Muscle layer of colon (tissue), 2 donors: ENCODE results near the gene PMFBP1.

ENCODE experiments used
- H3K27ac ChIP-seq: one replicate; pipeline ENCODE4 v1.7.0; 2013; ENCODE audit warnings: low read depth, mild to moderate bottlenecking, low read length, moderate library complexity
- H3K27me3 ChIP-seq, 2 donors: one replicate each; pipeline ENCODE4 v1.7.0; 2013; ENCODE audit warnings: low read length in 2 of 2, mild to moderate bottlenecking in 2 of 2; ENCODE audit not compliant: insufficient read depth in 2 of 2, control insufficient read depth in 1 of 2
- H3K36me3 ChIP-seq: one replicate; pipeline ENCODE4 v1.7.0; 2013; ENCODE audit warnings: mild to moderate bottlenecking, low read length; ENCODE audit not compliant: insufficient read depth
- H3K4me1 ChIP-seq: one replicate; pipeline ENCODE4 v1.7.0; 2013; ENCODE audit warnings: mild to moderate bottlenecking, low read length; ENCODE audit not compliant: insufficient read depth
- H3K4me3 ChIP-seq, 2 donors: one replicate each; pipeline ENCODE4 v1.7.0; 2013; ENCODE audit warnings: low read length in 2 of 2, low read depth in 1 of 2, mild to moderate bottlenecking in 1 of 2, moderate library complexity in 1 of 2
- H3K9ac ChIP-seq: one replicate; pipeline ENCODE4 v1.7.0; 2013; ENCODE audit warnings: low read length
- H3K9me3 ChIP-seq: one replicate; pipeline ENCODE4 v1.7.0; 2013; ENCODE audit warnings: mild to moderate bottlenecking, low read length
- donor health status: abdominal sarcoma.
- donor health status: Adenocarcinoma of cecum.

The PMFBP1 gene, protein sequence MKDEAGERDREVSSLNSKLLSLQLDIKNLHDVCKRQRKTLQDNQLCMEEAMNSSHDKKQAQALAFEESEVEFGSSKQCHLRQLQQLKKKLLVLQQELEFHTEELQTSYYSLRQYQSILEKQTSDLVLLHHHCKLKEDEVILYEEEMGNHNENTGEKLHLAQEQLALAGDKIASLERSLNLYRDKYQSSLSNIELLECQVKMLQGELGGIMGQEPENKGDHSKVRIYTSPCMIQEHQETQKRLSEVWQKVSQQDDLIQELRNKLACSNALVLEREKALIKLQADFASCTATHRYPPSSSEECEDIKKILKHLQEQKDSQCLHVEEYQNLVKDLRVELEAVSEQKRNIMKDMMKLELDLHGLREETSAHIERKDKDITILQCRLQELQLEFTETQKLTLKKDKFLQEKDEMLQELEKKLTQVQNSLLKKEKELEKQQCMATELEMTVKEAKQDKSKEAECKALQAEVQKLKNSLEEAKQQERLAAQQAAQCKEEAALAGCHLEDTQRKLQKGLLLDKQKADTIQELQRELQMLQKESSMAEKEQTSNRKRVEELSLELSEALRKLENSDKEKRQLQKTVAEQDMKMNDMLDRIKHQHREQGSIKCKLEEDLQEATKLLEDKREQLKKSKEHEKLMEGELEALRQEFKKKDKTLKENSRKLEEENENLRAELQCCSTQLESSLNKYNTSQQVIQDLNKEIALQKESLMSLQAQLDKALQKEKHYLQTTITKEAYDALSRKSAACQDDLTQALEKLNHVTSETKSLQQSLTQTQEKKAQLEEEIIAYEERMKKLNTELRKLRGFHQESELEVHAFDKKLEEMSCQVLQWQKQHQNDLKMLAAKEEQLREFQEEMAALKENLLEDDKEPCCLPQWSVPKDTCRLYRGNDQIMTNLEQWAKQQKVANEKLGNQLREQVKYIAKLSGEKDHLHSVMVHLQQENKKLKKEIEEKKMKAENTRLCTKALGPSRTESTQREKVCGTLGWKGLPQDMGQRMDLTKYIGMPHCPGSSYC

DNA sequence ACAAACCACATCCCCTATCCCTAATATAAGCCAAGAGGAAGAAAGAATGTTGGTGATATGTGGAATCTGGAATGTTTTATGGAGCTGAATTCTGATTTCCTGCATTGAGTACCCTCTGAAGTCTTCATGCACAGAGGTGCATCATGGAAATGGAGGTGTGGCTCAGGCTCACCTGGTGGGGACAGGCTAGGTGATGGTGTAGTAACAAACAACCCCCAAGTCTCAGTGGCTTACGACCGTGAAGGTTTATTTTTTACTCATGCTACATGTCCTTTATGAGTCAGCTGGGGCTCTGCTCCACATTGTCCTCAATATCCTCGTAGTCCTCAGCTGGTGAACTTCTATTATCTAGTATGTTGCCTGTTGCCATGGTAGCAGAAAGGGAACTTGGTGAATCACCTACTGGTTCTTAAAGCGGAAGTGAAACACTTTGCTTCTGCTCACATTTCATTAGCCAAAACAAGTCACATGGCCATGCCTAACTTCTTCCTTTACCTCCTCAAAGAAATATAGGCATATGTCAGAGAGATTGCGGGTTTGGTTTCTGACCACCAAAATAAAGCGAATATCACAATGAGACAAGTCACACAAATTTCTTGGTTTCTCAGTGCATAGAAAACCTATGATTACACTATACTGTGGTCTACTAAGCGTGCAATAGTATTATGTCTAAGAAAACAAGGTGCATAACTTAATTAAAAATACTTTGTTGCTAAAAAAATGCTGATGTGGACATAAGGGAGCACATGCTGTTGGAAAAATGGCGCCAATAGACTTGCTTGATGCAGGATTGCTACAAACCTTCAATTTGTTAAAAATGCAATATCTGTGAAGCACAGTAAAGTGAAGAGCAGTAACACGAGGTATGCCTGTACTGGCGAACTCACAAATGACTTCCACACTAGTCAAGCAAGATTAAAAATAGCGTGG is at the start of gene PMFBP1:
Gene PMFBP1 (minus strand): TSS at position 51 of the 930 bp plus-strand sequence. CDS start 947 bp downstream, outside the sequence.
- no peak within 1 kb of the TSS for H3K4me3 ChIP-seq
- H3K4me1 ChIP-seq: no peaks in the 10 kb centered on the region
- no peak within 1 kb of the TSS for H3K9ac ChIP-seq
- H3K36me3 ChIP-seq: no peaks in the 10 kb centered on the region
- H3K9me3 ChIP-seq: no peaks in the 10 kb centered on the region
- no peak within 1 kb of the TSS for H3K27ac ChIP-seq
- no peaks in the 10 kb centered on the region for H3K27me3 ChIP-seq

DNA sequence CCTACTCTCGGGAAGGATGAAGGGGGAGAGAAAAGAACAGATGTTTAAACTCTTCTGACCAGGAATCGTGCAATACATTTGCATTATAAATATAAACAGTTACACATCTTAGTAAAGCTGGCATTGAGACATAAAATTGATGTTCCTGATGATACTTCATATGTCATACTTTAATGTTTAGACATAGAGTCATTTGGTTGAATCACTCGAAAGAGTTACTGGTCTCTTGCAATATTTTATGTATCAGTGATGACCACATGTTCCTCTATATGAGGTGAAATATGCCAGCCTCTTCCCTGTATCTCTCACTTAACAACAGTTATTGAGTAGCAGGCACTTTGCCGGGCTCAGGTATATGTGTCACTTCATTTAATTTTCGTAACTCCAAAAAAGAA is 49.7 kb upstream of the PMFBP1 start:
- Histone ChIP-seq H3K4me1 (no peaks in the 10 kb centered on the region), H3K27ac (no peak overlapping the region), H3K27me3 (no peaks in the 10 kb centered on the region), H3K36me3 (no peaks in the 10 kb centered on the region), H3K9me3 (no peaks in the 10 kb centered on the region), H3K4me3 (no peak overlapping the region), H3K9ac (no peak overlapping the region)

DNA sequence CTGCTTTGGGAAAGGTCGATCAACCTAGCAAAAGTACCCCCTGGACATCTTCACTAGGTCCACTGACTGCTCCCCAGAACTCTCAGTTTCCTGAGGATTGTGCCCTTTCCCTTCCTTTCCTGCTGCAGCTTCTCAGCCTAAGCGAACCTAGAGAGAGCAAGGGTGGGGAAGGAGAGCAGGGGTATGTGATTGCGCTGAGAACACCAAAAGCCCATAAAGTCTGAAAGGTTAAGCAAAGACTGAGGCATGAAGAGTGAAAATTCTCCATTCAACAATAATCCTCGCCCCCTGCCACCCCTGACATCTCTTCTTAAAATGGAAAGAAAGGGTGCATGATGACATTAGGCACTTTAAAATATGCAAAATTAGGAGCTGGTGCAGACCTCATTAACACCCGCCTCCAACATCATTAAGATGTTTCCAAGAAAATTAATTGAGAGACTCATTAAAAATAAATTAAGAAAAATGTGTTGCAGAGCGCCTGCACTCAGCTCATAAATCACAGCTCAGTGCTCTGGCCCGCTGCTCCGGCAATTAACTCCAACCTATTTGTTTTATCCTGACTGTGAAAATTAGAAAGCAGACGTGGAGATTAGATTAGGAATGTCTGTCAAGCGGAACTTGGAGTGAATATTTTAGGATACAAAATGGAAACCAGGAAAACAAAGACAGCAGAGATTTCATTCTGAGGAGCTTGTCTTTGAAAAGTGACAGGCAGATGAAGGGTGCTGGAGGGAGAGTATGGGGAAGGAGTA is 49.1 kb upstream of the PMFBP1 start:
- H3K27ac ChIP-seq: no peak overlapping the region
- H3K27me3 ChIP-seq: no peaks in the 10 kb centered on the region
- no peak overlapping the region for H3K4me3 ChIP-seq
- H3K9me3 ChIP-seq: no peaks in the 10 kb centered on the region
- no peaks in the 10 kb centered on the region for H3K36me3 ChIP-seq
- no peak overlapping the region for H3K9ac ChIP-seq
- no peaks in the 10 kb centered on the region for H3K4me1 ChIP-seq

DNA sequence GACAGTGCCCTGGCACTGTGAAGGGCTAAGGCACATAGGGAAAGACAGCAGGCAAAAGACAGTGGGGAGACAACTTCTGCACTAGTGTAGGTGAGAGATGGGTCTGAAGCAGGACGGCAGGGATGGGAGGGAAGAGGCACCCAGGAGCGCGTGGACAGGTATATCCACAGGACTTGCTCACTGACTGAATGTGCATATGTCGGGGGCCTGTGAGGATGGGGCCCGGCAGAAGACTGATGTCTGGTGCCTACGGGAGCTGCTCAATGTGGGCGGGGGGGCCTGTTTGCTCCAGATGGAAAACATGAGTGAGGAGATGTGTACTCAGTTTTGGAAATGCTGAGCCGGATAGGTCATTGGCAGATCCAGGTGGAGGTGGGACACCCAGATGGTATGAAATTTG is 47.3 kb upstream of the PMFBP1 start:
- Histone ChIP-seq H3K27ac (no peak overlapping the region), H3K9ac (no peak overlapping the region), H3K4me1 (no peaks in the 10 kb centered on the region), H3K4me3 (no peak overlapping the region), H3K27me3 (no peaks in the 10 kb centered on the region), H3K9me3 (no peaks in the 10 kb centered on the region), H3K36me3 (no peaks in the 10 kb centered on the region)

DNA sequence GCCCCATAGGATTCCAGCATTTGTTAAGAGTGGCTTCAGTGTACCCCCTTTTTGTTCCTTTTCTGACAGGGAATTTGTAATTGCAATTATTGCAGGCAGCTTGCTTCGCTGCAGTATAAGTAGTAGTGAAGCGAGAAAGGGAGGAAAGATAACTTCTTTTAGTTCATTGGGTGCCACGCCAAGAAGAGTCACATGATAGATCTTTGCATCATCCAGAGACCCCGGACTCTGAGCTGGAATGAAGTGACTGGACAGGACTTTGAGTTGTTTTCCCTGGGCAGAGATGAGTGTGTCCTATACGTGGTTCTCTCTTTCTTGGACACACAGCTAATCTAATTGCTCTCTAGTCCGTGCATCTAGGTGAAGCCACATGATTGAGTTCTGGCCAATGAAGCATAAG is 44.8 kb upstream of the PMFBP1 start:
- no peak overlapping the region for H3K9ac ChIP-seq
- no peak overlapping the region for H3K27ac ChIP-seq
- H3K4me3 ChIP-seq: no peak overlapping the region
- no peaks in the 10 kb centered on the region for H3K27me3 ChIP-seq
- H3K36me3 ChIP-seq: no peaks in the 10 kb centered on the region
- H3K9me3 ChIP-seq: no peaks in the 10 kb centered on the region
- no peaks in the 10 kb centered on the region for H3K4me1 ChIP-seq

- no peak overlapping the region for H3K9ac ChIP-seq
Measured at GRCh38 chr16:72214821-72215220, 42.9 kb upstream of the PMFBP1 start.

GRCh38 chr16:72211110-72211509 is 39.2 kb upstream of the PMFBP1 start:
- no peaks in the 10 kb centered on the region for H3K36me3 ChIP-seq
- H3K27me3 ChIP-seq: no peaks in the 10 kb centered on the region
- no peaks in the 10 kb centered on the region for H3K9me3 ChIP-seq
- H3K4me3 ChIP-seq: no peak overlapping the region
- no peak overlapping the region for H3K27ac ChIP-seq
- H3K9ac ChIP-seq: no peak overlapping the region
- no peaks in the 10 kb centered on the region for H3K4me1 ChIP-seq

More at GRCh38 chr16:72214821-72215220, 42.9 kb upstream of the PMFBP1 start:
- Histone ChIP-seq H3K4me1 (no peaks in the 10 kb centered on the region), H3K36me3 (no peaks in the 10 kb centered on the region), H3K9me3 (no peaks in the 10 kb centered on the region), H3K4me3 (no peak overlapping the region), H3K27me3 (no peaks in the 10 kb centered on the region), H3K27ac (no peak overlapping the region)

DNA sequence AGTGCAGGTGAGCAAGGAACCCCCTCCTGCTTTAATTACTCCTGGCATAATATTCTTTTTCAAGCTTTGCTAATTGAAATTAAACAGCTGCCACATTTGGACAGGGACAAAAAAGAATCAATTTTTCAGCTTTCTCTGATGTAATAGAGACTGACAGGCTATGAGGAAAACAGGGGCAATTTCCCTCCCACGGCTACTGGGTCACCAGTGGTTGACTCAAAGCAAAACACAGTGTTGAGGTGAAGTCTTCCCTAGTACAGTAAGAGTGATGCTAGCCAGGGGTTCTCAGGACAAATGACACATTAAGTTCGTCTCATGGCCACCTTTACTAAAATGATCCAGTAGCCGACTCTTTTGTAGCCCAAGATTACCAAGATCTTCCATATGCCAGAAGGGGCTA is 38.6 kb upstream of the PMFBP1 start:
- Histone ChIP-seq H3K36me3 (no peaks in the 10 kb centered on the region), H3K4me1 (no peaks in the 10 kb centered on the region), H3K27me3 (no peaks in the 10 kb centered on the region), H3K4me3 (no peak overlapping the region), H3K9ac (no peak overlapping the region), H3K27ac (no peak overlapping the region), H3K9me3 (no peaks in the 10 kb centered on the region)

GRCh38 chr16:72210072-72210471 is 38.1 kb upstream of the PMFBP1 start:
- Histone ChIP-seq H3K9ac (no peak overlapping the region), H3K36me3 (no peaks in the 10 kb centered on the region), H3K27ac (no peak overlapping the region), H3K9me3 (no peaks in the 10 kb centered on the region), H3K27me3 (no peaks in the 10 kb centered on the region), H3K4me1 (no peaks in the 10 kb centered on the region), H3K4me3 (no peak overlapping the region)

DNA sequence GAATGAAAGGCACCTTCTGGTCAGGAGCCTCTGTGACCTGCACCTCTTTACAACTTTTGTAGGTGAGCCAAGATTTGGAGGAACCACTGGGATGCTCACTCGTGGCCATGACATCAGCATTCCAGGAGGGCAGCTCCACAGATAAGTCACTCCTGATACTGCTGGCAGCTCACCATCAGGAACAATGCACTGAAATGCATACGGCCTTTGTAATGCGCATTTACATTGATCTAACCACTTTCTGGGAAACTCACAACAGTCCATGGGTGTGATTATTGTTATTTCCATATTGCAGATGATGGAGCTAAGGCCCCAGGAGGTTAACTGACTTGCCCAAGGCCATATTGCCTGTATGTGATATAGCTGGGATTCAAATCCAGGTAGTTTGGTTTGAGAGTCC is 34.3 kb upstream of the PMFBP1 start:
- Histone ChIP-seq H3K9me3 (no peaks in the 10 kb centered on the region), H3K27me3 (no peaks in the 10 kb centered on the region), H3K4me3 (no peak overlapping the region), H3K27ac (no peak overlapping the region), H3K9ac (no peak overlapping the region), H3K36me3 (no peaks in the 10 kb centered on the region), H3K4me1 (no peaks in the 10 kb centered on the region)
